K562 (cell line): Measurements from ENCODE around the gene CREB3L4. TPM values are rescaled to one million over a fixed set of nuclear protein-coding genes. Genes with fewer than 3 reads are reported as not detected.

Source experiments
- ADNP ChIP-seq: fragments of 200-800 bp; sonication (Bioruptor generic); IDR thresholded peaks from 2 replicates; pipeline ENCODE4 v1.6.1; 2016; ENCODE audit warnings: missing genetic modification characterization, missing compliant biosample characterization
- CBFB ChIP-seq: sonication (generic); formaldehyde crosslinking; IDR thresholded peaks from 2 replicates; pipeline ENCODE4 v1.4.0; 2020; ENCODE audit warnings: mild to moderate bottlenecking, missing genetic modification reagents
- CBX3 ChIP-seq, 2 experiments: IDR thresholded peaks; 1 replicate in 1 of 2; 2 replicates in 1 of 2; pipeline ENCODE4 v1.6.1; 2012; ENCODE audit warnings: inconsistent platforms in 2 of 2, low read length in 2 of 2, borderline replicate concordance in 1 of 2, control low read depth in 1 of 2
- HLTF ChIP-seq: fragments of 450-650 bp; IDR thresholded peaks from 2 replicates; pipeline ENCODE4 v1.6.1; 2016
- ILK ChIP-seq: fragments of 450-650 bp; IDR thresholded peaks from 2 replicates; pipeline ENCODE4 v1.6.1; 2016; ENCODE audit warnings: missing genetic modification characterization, low read depth, mild to moderate bottlenecking, missing compliant biosample characterization, moderate library complexity, borderline replicate concordance
- KDM1A ChIP-seq, 2 experiments: fragments of 450-650 bp; IDR thresholded peaks; 2 replicates each; pipeline ENCODE4 v1.6.1; 2016; ENCODE audit warnings: mild to moderate bottlenecking in 2 of 2
- PHB2 ChIP-seq: fragments of 450-650 bp; IDR thresholded peaks from 2 replicates; pipeline ENCODE4 v1.6.1; 2017; ENCODE audit warnings: low read depth
- PPARD ChIP-seq: fragments of 250-450 bp; sonication (Bioruptor Pico); IDR thresholded peaks from 2 replicates; pipeline ENCODE4 v1.8.0; 2022; ENCODE audit warnings: inconsistent platforms, mild to moderate bottlenecking, moderate library complexity
- SAFB ChIP-seq: fragments of 200-400 bp; formaldehyde crosslinking; IDR thresholded peaks from 2 replicates; pipeline ENCODE4 v1.6.1; 2017; ENCODE audit warnings: low read depth, low read length, borderline replicate concordance
- SMAD4 ChIP-seq: fragments of 250-450 bp; sonication (Bioruptor Pico); conservative IDR thresholded peaks from 2 replicates; pipeline ENCODE4 v1.8.0; 2021; ENCODE audit warnings: inconsistent platforms, mild to moderate bottlenecking, moderate library complexity
- TEAD2 ChIP-seq: fragments of 450-650 bp; IDR thresholded peaks from 2 replicates; pipeline ENCODE4 v1.6.1; 2016; ENCODE audit warnings: missing genetic modification characterization, control low read depth, missing compliant biosample characterization
- ZFP30 ChIP-seq: fragments of 250-450 bp; sonication (Bioruptor Pico); IDR thresholded peaks from 2 replicates; pipeline ENCODE4 v1.8.0; 2022; ENCODE audit warnings: moderate library complexity, mild to moderate bottlenecking, inconsistent platforms, borderline replicate concordance
- ZNF717 ChIP-seq: fragments of 250-450 bp; sonication (Bioruptor Pico); IDR thresholded peaks from 2 replicates; pipeline ENCODE4 v1.5.0; 2021
- polyA plus RNA-seq, 8 experiments: library from polyadenylated mRNA; depleted of rRNA in 4 of 8; stranded (reverse) in 5 of 8; unstranded in 3 of 8; fragments of >200 nt; fragmentation: Nextera tagmentation in 2 of 8; fragmentation: Illumina TruSeq in 1 of 8; extraction: Ambion mirVana in 2 of 8; extraction: Trizol in 1 of 8; gene quantifications; 2 replicates each; pipeline versions ENCODE4 v1.2.1 to v1.2.3, GENCODE V29; 2011 to 2014; ENCODE audit warnings: inconsistent platforms in 1 of 8, missing spikeins in 1 of 8
- total RNA-seq, 7 experiments: library from RNA; depleted of rRNA in 6 of 7; stranded (reverse); fragments of >200 nt in 6 of 7; fragmentation: Illumina TruSeq in 2 of 7; extraction: Trizol in 2 of 7; gene quantifications; 2 replicates each; pipeline versions ENCODE4 v1.2.1 to v1.2.3, GENCODE V29; 2011 to 2021; ENCODE audit warnings: low replicate concordance in 1 of 7
- TF ChIP-seq, protein P1 (sequence below): sonication (generic); formaldehyde crosslinking; IDR thresholded peaks from 2 replicates; pipeline ENCODE4 v1.8.1; 2023; ENCODE audit warnings: mild to moderate bottlenecking, missing genetic modification reagents, moderate library complexity
- TF ChIP-seq, protein P2 (sequence below): fragments of 200-800 bp; sonication (Bioruptor generic); IDR thresholded peaks from 2 replicates; pipeline ENCODE4 v1.6.1; 2017; ENCODE audit warnings: missing genetic modification characterization, missing compliant biosample characterization
- TF ChIP-seq, protein P3 (sequence below): sonication (generic); formaldehyde crosslinking; IDR thresholded peaks from 2 replicates; pipeline ENCODE4 v1.8.1; 2022; ENCODE audit warnings: missing genetic modification reagents
- TF ChIP-seq, protein P4 (sequence below): sonication (generic); formaldehyde crosslinking; IDR thresholded peaks from 2 replicates; pipeline ENCODE4 v1.8.0; 2022; ENCODE audit warnings: mild to moderate bottlenecking, low read depth, missing genetic modification reagents
- TF ChIP-seq, protein P5 (sequence below): fragments of 250-450 bp; sonication (Bioruptor Pico); IDR thresholded peaks from 2 replicates; pipeline ENCODE4 v1.4.0; 2020; ENCODE audit warnings: mild to moderate bottlenecking, moderate library complexity

The CREB3L4 gene
- total and polyA plus RNA-seq, 9 of the 15 experiments (the other 6 are each of a cell fraction or from before 2014, with no cell fraction given) = 9.9 to 18.6 (median 13.9) TPM

DNA sequence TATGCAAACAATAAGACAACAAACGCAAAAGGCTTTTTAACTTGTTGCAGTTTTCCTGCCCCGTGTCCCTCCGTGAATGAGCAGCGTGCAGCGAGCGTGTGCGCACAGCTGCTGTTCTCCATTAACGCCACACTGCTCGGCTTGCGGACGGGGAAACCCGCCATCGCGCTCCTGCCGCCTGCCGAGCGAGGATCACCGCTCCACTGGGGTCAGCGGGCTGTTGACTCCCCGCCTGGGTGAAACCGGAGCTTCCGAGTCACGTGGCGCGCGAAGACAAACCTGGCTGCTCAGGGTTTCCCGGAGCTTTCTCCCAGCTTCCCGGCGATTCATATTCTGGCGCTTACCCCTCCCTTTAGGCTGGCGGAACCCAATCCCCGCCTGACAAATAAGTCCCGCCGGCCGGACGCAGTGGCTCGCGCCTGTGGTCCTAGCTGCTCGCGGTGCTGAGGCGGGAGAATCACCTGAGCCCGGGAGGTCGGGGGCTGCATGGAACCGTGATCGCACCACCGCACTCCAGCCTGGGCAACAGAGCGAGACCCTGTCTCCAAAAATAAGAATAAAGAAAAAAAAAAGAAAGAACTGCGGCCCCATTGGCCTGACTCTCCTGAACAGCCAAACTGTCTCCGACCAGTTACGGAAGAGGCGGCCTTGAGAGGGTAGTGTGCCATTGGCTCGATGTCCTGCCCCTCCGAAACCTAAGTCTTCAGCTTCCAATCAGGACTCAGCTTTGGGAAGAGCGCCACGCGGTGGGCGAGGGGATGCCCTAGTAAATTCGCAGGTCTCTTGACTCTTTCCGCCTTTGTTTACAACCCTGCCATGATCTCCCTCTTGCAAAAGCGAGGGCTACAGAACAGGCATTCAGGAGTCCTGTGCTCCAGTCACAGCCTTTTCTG, at the start of gene CREB3L4 (continued):
- TF ChIP-seq, protein P1, sequence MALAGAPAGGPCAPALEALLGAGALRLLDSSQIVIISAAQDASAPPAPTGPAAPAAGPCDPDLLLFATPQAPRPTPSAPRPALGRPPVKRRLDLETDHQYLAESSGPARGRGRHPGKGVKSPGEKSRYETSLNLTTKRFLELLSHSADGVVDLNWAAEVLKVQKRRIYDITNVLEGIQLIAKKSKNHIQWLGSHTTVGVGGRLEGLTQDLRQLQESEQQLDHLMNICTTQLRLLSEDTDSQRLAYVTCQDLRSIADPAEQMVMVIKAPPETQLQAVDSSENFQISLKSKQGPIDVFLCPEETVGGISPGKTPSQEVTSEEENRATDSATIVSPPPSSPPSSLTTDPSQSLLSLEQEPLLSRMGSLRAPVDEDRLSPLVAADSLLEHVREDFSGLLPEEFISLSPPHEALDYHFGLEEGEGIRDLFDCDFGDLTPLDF (CRISPR knock-in tag) = peak; percentile 61; the same call in 1 of the 2 replicates
- TF ChIP-seq KDM1A (IDR thresholded peaks at IDR 0.05) = no peak
- TF ChIP-seq SAFB = no peak
- no peak for TF ChIP-seq CBFB (CRISPR knock-in tag)
- no peak for TF ChIP-seq ZFP30 (CRISPR knock-in tag)
- TF ChIP-seq, protein P2, sequence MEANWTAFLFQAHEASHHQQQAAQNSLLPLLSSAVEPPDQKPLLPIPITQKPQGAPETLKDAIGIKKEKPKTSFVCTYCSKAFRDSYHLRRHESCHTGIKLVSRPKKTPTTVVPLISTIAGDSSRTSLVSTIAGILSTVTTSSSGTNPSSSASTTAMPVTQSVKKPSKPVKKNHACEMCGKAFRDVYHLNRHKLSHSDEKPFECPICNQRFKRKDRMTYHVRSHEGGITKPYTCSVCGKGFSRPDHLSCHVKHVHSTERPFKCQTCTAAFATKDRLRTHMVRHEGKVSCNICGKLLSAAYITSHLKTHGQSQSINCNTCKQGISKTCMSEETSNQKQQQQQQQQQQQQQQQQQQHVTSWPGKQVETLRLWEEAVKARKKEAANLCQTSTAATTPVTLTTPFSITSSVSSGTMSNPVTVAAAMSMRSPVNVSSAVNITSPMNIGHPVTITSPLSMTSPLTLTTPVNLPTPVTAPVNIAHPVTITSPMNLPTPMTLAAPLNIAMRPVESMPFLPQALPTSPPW (CRISPR knock-in tag) = peak; percentile 84
- TF ChIP-seq SMAD4 = 0 out of 2 replicates have a peak, but pooled peaks have one; percentile 58
- TF ChIP-seq, protein P3, sequence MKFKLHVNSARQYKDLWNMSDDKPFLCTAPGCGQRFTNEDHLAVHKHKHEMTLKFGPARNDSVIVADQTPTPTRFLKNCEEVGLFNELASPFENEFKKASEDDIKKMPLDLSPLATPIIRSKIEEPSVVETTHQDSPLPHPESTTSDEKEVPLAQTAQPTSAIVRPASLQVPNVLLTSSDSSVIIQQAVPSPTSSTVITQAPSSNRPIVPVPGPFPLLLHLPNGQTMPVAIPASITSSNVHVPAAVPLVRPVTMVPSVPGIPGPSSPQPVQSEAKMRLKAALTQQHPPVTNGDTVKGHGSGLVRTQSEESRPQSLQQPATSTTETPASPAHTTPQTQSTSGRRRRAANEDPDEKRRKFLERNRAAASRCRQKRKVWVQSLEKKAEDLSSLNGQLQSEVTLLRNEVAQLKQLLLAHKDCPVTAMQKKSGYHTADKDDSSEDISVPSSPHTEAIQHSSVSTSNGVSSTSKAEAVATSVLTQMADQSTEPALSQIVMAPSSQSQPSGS (CRISPR knock-in tag) = no peak
- no peak for TF ChIP-seq PPARD (CRISPR knock-in tag)
- TF ChIP-seq ZNF717 (CRISPR knock-in tag) = no peak
- no peak for TF ChIP-seq ADNP (tag)
- TF ChIP-seq HLTF = peak; percentile 67
- TF ChIP-seq CBX3 (IDR thresholded peaks at IDR 0.05; ENCODE audit: borderline replicate concordance in 1 of 2, low read length in 2 of 2) = peak in 1 of 2 experiments; percentile 79; a peak in 1 of 3 replicates
- TF ChIP-seq TEAD2 (tag) = no peak
- TF ChIP-seq, protein P4, sequence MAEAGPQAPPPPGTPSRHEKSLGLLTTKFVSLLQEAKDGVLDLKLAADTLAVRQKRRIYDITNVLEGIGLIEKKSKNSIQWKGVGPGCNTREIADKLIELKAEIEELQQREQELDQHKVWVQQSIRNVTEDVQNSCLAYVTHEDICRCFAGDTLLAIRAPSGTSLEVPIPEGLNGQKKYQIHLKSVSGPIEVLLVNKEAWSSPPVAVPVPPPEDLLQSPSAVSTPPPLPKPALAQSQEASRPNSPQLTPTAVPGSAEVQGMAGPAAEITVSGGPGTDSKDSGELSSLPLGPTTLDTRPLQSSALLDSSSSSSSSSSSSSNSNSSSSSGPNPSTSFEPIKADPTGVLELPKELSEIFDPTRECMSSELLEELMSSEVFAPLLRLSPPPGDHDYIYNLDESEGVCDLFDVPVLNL (CRISPR knock-in tag) = no peak
- TF ChIP-seq, protein P5, sequence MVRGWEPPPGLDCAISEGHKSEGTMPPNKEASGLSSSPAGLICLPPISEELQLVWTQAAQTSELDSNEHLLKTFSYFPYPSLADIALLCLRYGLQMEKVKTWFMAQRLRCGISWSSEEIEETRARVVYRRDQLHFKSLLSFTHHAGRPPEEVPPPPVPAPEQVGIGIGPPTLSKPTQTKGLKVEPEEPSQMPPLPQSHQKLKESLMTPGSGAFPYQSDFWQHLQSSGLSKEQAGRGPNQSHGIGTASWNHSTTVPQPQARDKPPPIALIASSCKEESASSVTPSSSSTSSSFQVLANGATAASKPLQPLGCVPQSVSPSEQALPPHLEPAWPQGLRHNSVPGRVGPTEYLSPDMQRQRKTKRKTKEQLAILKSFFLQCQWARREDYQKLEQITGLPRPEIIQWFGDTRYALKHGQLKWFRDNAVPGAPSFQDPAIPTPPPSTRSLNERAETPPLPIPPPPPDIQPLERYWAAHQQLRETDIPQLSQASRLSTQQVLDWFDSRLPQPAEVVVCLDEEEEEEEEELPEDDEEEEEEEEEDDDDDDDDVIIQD (CRISPR knock-in tag) = no peak
- no peak for TF ChIP-seq ILK
- no peak for TF ChIP-seq PHB2
